ES-I3 (cell line): ENCODE data around the gene RFT1.
A peak's percentile ranks its signal among the peaks of the same experiment; 100 is the strongest.
"Not testable (repeated sequence)": the region's sequence is repeated elsewhere in the genome, so short reads cannot be mapped to it uniquely, and the experiment has no call there.

Experiments
- H3K36me3 ChIP-seq: 2 replicates; pipeline ENCODE4 v1.6.1; 2013; ENCODE audit warnings: mild to moderate bottlenecking, low read length, control low read depth, moderate library complexity; ENCODE audit not compliant: insufficient read depth
- H3K4me1 ChIP-seq: 2 replicates; pipeline ENCODE4 v1.6.1; 2013; ENCODE audit warnings: mild to moderate bottlenecking, control low read depth, low read length; ENCODE audit not compliant: insufficient read depth
- H3K9ac ChIP-seq: 2 replicates; pipeline ENCODE4 v1.6.1; 2013; ENCODE audit warnings: low read depth, mild to moderate bottlenecking, low read length, moderate library complexity
- H3K9me3 ChIP-seq: 2 replicates; pipeline ENCODE4 v1.6.1; 2013; ENCODE audit warnings: mild to moderate bottlenecking, low read length, moderate library complexity; ENCODE audit not compliant: control insufficient read depth, insufficient read depth

The RFT1 gene

DNA sequence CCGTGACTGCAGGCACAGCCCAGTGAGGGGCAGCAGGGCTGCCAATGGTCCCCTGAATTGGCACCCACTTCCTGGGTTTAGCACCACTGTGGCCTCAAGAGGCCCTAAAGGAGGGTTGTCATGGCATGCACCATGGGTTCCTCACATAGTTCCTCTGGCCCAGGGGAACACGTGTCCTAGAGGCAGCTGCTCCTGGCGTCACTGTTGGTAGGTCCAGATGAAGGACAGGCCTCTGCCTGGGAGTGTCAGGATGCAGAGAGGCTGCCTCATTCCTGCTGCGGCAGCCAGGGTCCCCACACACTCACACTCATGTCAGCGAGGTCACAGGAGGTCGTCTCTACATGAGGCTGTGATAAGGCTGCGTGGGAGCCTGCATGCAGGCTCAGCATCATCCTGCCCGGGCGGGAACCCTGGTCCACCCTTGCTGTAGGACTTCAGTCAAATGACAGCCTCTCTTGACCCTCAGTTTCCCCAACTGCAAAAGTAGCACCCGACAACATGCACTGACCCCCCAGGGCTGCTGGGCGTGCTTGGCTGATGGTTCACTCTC, 58.3 kb downstream of the RFT1 start:
- Histone ChIP-seq H3K36me3 (no peaks in the 10 kb centered on the region), H3K9ac (no peak overlapping the region), H3K4me1 (no peaks in the 10 kb centered on the region; the same call in 1 of the 2 replicates), H3K9me3 (no peaks in the 10 kb centered on the region)

- Histone ChIP-seq H3K4me1 (no peaks in the 10 kb centered on the region; the same call in 1 of the 2 replicates), H3K36me3 (no peaks in the 10 kb centered on the region), H3K9ac (no peak overlapping the region), H3K9me3 (no peaks in the 10 kb centered on the region)
Measured at GRCh38 chr3:53069422-53070068, 60.7 kb downstream of the RFT1 start.

DNA sequence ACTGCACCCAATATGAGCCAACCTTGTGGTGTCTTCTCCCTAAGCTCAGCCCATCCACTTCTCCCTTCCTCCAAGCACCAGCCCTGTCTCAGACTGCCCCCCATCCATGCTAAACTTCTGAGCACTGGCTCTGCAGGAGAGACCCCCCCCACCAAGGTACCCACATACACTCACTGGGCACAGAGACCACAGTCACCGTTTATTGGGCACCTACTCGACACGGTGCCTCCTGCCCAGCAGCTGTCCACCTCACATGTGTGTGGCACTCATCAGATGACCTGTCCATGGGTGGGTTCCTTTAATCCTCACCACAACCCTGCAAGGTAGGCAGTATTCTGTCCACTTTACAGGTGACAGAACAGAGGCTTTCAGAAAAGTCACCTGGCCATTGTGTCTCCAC, 62.1 kb downstream of the RFT1 start:
- H3K4me1 ChIP-seq: no peaks in the 10 kb centered on the region; the same call in 1 of the 2 replicates
- no peak overlapping the region for H3K9ac ChIP-seq
- no peaks in the 10 kb centered on the region for H3K36me3 ChIP-seq
- no peaks in the 10 kb centered on the region for H3K9me3 ChIP-seq

GRCh38 chr3:53067567-53067966, 62.7 kb downstream of the RFT1 start:
- H3K9ac ChIP-seq: no peak overlapping the region
- H3K4me1 ChIP-seq: no peaks in the 10 kb centered on the region; the same call in 1 of the 2 replicates
- H3K36me3 ChIP-seq: no peaks in the 10 kb centered on the region
- no peaks in the 10 kb centered on the region for H3K9me3 ChIP-seq

DNA sequence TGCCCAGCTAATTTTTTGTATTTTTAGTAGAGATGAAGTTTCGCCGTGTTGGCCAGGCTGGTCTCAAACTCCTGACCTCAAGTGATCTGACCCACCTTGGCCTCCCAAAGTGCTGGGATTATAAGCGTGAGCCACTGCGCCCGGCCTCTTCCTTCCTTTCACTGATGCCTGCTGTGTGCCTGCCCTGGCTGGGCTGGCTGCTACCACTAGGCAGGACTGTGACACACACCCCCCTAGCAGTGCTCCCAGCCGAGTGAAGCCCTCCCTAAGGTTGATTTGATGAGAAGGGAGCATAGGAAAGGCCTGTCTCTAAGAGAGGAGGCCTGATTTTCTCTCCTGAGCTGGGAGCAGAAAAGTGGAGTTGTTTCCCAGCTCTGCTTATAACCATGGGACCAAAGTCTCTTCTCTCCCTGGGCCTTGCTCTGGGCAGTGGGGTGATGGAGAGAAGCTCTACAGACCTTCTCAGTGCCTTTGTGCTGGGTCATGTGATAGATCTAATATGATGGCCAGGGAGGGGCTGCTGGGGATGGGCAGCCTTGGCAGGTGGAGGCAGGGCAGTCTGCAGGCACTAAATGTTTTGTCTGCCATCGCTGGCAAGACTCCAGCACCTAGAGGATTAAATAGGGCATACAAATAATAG, 64.3 kb downstream of the RFT1 start:
- H3K9ac ChIP-seq: no peak overlapping the region
- no peaks in the 10 kb centered on the region for H3K36me3 ChIP-seq
- no peaks in the 10 kb centered on the region; the same call in 1 of the 2 replicates for H3K4me1 ChIP-seq
- H3K9me3 ChIP-seq: no peaks in the 10 kb centered on the region

DNA sequence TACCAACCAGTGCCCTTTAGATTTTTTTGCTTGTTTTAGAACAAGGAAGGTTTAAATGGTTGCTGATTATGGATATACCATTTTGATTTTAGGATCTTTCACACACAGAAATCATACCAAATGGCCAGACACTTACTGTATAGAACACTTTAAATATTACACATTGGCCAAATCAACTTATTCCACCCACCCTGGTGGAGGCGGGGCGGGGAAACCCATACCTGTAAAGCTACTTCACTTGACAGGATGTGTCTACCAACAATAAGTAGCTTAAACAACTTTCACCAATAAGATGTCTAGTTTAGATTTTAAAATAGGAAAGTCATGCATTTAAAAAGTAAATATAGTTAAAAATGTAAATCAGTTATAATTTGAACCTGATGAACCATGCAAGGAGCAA, 67.3 kb downstream of the RFT1 start:
- H3K9me3 ChIP-seq: no peaks in the 10 kb centered on the region
- no peak overlapping the region for H3K9ac ChIP-seq
- H3K4me1 ChIP-seq: no peaks in the 10 kb centered on the region
- H3K36me3 ChIP-seq: no peaks in the 10 kb centered on the region

DNA sequence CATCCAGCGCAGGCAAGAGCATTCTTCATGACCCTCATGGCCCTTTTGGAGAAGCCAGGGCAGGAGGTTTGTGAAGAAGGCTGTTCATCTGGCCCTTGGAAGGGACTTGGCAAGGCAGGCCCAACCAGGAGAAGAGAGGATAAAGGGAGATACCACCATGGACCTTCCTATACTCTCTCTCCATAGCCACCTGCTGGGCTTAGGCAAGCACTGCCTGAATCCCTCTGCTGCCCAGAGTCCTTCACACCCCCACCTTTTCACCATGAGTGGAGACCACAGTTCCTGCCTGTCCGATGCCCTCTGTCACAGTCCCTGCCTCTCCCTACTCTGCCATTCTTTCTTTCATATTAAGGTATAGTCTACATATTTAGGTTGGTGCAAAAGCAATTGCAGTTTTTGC, 73.8 kb downstream of the RFT1 start:
- H3K36me3 ChIP-seq: no peaks in the 10 kb centered on the region
- no peak overlapping the region for H3K9ac ChIP-seq
- no peaks in the 10 kb centered on the region for H3K9me3 ChIP-seq
- no peaks in the 10 kb centered on the region for H3K4me1 ChIP-seq

GRCh38 chr3:53054233-53054632, 76.0 kb downstream of the RFT1 start:
- not testable (repeated sequence) for H3K36me3 ChIP-seq, H3K9me3 ChIP-seq, H3K9ac ChIP-seq, H3K4me1 ChIP-seq

DNA sequence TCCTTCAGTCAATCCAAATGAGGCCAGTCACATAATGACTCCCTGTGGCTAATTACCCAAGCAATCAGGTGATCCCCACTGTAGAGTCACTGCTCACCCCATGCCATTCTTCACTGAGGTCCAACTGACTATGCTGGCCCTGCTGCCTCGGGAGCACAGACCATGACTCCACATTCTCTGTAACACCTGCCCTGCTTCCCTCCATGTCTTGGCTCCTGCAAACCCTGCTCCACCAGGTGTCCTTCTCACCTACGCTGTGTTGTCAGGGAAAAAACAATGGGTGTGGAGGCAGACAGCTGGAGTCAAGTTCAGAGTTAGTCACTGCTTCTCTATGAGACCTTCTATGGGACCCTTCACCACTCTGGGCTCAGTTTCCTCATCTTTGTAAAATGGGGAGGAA, 78.3 kb downstream of the RFT1 start:
- Histone ChIP-seq H3K36me3 (no peaks in the 10 kb centered on the region), H3K9ac (no peak overlapping the region), H3K9me3 (no peaks in the 10 kb centered on the region), H3K4me1 (no peaks in the 10 kb centered on the region)

- no peak overlapping the region for H3K9ac ChIP-seq
- H3K9me3 ChIP-seq: no peaks in the 10 kb centered on the region
- H3K36me3 ChIP-seq: no peaks in the 10 kb centered on the region
- H3K4me1 ChIP-seq: no peaks in the 10 kb centered on the region
Measured at GRCh38 chr3:53049987-53050386, 80.2 kb downstream of the RFT1 start.

- Histone ChIP-seq H3K4me1 (peaks cover 10% of the 10 kb centered on the region; the same call in 1 of the 2 replicates), H3K36me3 (no peaks in the 10 kb centered on the region), H3K9me3 (no peaks in the 10 kb centered on the region), H3K9ac (peak overlapping the region; percentile 91)
Measured at GRCh38 chr3:53046171-53047170, 83.8 kb downstream of the RFT1 start.

DNA sequence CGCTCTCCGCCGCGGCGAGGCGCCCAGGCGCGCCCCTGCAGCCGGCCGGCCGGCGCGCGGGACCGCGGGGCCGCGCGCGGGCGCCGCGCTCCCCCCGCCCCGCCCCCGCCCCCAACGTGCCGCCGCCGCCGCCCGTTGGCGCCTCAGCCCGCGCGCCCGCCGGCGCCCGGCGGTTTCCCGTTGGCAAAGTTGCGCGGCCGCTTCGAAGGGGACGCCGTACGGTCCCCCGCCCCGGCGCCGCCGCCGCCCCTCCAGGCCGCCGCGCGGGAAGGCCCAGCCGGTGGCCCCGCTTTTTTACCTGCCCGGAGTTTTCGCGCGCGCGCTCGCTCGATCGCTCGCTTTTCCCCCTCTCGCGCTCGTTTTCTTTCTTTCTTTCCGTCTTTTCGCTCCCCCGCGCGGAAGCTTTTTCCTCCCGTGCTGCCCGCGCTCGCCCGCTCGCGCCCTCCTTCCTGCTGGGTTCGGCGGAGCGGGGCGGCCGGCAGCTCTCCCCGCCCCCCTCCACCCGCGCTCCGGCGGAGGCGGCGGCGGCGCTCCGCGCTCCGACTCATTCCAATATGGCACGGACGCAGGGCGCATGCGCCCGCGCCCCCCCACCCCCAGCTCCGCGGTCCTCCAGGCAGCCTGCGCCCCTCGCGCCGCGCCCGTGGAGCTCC, 84.6 kb downstream of the RFT1 start, which contains the start of gene SFMBT1:
SFMBT1 (minus strand) TSS at position 556 of the 653 bp plus-strand sequence. CDS start 76,945 bp downstream, outside the sequence.
- H3K4me1 ChIP-seq: peaks cover 10% of the 10 kb centered on the region; the same call in 1 of the 2 replicates
- H3K9me3 ChIP-seq: no peaks in the 10 kb centered on the region
- H3K36me3 ChIP-seq: no peaks in the 10 kb centered on the region
- peak within 1 kb of the TSS; percentile 91 for H3K9ac ChIP-seq

- Histone ChIP-seq H3K4me1 (peaks cover 10% of the 10 kb centered on the region; the same call in 1 of the 2 replicates), H3K9me3 (no peaks in the 10 kb centered on the region), H3K9ac (peak overlapping the region; percentile 86), H3K36me3 (no peaks in the 10 kb centered on the region)
Measured at GRCh38 chr3:53044711-53045517, 85.3 kb downstream of the RFT1 start.
